HepG2 (cell line): Measurements from ENCODE around the gene GALK2. TPM values are rescaled to one million over a fixed set of nuclear protein-coding genes. Genes with fewer than 3 reads are reported as not detected.
"Not testable (repeated sequence)": the region's sequence is repeated elsewhere in the genome, so short reads cannot be mapped to it uniquely, and the experiment has no call there.

ENCODE experiments used
- ATAC-seq: fragments of 200-7000 bp; cut with Tn5 transposase; 3 replicates; pipeline ENCODE4 v1.9.1; 2020; ENCODE audit warnings: mild to moderate bottlenecking, moderate library complexity
- BruUV-seq: library from RNA; stranded (reverse); fragments of 400-500 nt; replicated peaks from 2 replicates; lab custom pipeline; 2021; lab: Mats Ljungman, UMichigan
- CTCF ChIA-PET: fragments of 300-600 bp; formaldehyde crosslinking; extraction: SDS; loops from one replicate; lab custom pipeline; 2021; ENCODE audit warnings: low total read pairs, inconsistent platforms, low intra/inter-chr PET ratio; lab: Yijun Ruan, JAX
- POLR2A ChIA-PET: fragments of 350-600 bp; sonication (Branson Sonifier 250); formaldehyde crosslinking; loops from one replicate; lab custom pipeline; 2020; ENCODE audit warnings: antibody characterized with exemption, inconsistent platforms; lab: Yijun Ruan, JAX
- DNase-seq: peaks from one replicate; pipeline ENCODE4 v3.0.0-alpha.2; 2015; ENCODE audit warnings: low spot score
- FAIRE-seq: peaks from 3 replicates; lab custom pipeline; 2011; peaks lifted over from hg19 to GRCh38; lab: Jason Lieb, UNC
- H2AFZ ChIP-seq: one replicate; pipeline ENCODE4 v1.6.1; 2011; ENCODE audit warnings: low read length, inconsistent platforms
- H3K27ac ChIP-seq: fragments of 300-600 bp; 3 replicates; pipeline ENCODE4 v1.8.0; 2011; ENCODE audit warnings: mixed run types, mild to moderate bottlenecking, mixed read lengths, low read length, inconsistent platforms; ENCODE audit not compliant: insufficient read depth; ENCODE audit errors: extremely low read length
- H3K27me3 ChIP-seq, 2 experiments: fragments of 200-600 bp in 1 of 2; 2 replicates in 1 of 2; 3 replicates in 1 of 2; pipeline versions ENCODE4 v1.6.0 to v1.8.0; 2011; ENCODE audit warnings: low read length in 2 of 2, mild to moderate bottlenecking in 2 of 2, moderate library complexity in 2 of 2, inconsistent platforms in 1 of 2; ENCODE audit not compliant: insufficient read depth in 2 of 2, control insufficient read depth in 1 of 2
- H3K36me3 ChIP-seq, 2 experiments: fragments of 200-600 bp in 1 of 2; replicated peaks in 1 of 2; 2 replicates in 1 of 2; 3 replicates in 1 of 2; pipeline versions ENCODE4 v1.5.1 to v1.8.0; 2011; ENCODE audit warnings: low read length in 2 of 2, inconsistent platforms in 1 of 2; ENCODE audit not compliant: insufficient read depth in 2 of 2, control insufficient read depth in 1 of 2
- H3K4me1 ChIP-seq: 2 replicates; pipeline ENCODE4 v1.5.1; 2012; ENCODE audit warnings: low read length, inconsistent platforms; ENCODE audit not compliant: insufficient read depth
- H3K4me2 ChIP-seq: 2 replicates; pipeline ENCODE4 v1.6.0; 2011; ENCODE audit warnings: low read depth, low read length, inconsistent platforms
- H3K4me3 ChIP-seq, 3 experiments: fragments of 200-600 bp in 1 of 3; sonication (generic), shearing (Covaris generic) in 1 of 3; replicated peaks in 1 of 3; 2 replicates each; pipeline ENCODE4 v1.5.1; 2011 to 2016; ENCODE audit warnings: low read length in 3 of 3, inconsistent platforms in 2 of 3, low read depth in 2 of 3, mild to moderate bottlenecking in 2 of 3, control low read depth in 1 of 3, mixed read lengths in 1 of 3; ENCODE audit not compliant: insufficient read depth in 1 of 3
- H3K79me2 ChIP-seq: one replicate; pipeline ENCODE4 v1.6.1; 2011; ENCODE audit warnings: low read length, inconsistent platforms; ENCODE audit not compliant: insufficient read depth
- H3K9ac ChIP-seq: 2 replicates; pipeline ENCODE4 v1.6.0; 2011; ENCODE audit warnings: mild to moderate bottlenecking, low read depth, low read length, inconsistent platforms; ENCODE audit not compliant: insufficient read depth
- H3K9me3 ChIP-seq: 2 replicates; pipeline ENCODE4 v1.5.1; 2012; ENCODE audit warnings: mild to moderate bottlenecking, low read length
- H4K20me1 ChIP-seq: 2 replicates; pipeline ENCODE4 v1.6.0; 2011; ENCODE audit warnings: inconsistent platforms, mild to moderate bottlenecking, low read length, moderate library complexity; ENCODE audit not compliant: insufficient read depth
- ZNF530 ChIP-seq: sonication (generic); formaldehyde crosslinking; IDR thresholded peaks from 2 replicates; pipeline ENCODE4 v1.5.0; 2020; ENCODE audit warnings: low read depth, mild to moderate bottlenecking, missing genetic modification reagents
- ZNF777 ChIP-seq: sonication (generic); formaldehyde crosslinking; IDR thresholded peaks from 2 replicates; pipeline ENCODE4 v1.4.0; 2020; ENCODE audit warnings: missing genetic modification reagents
- WGBS: methylation state at CpG from one replicate; pipeline ENCODE4 v1.1.6; 2017; ENCODE audit warnings: low lambda C conversion rate; 5-methylcytosine and 5-hydroxymethylcytosine counted together
- in situ Hi-C: cut with HindIII; loops from 2 replicates; pipeline ENCODE4 v1.10.0; 2017; ENCODE audit warnings: low pct_unique_long_range_greater_than_20kb; ENCODE audit not compliant: extremely low pct_ligation_motif_present
- intact Hi-C: fragments of 100-400 bp; cut with micrococcal nuclease; formaldehyde crosslinking; loops from one replicate; pipeline ENCODE4 v1.10.0; 2022; ENCODE audit not compliant: unreplicated experiment
- polyA plus RNA-seq, 8 experiments: library from polyadenylated mRNA; depleted of rRNA in 3 of 8; stranded (reverse) in 7 of 8; unstranded in 1 of 8; fragments of >200 nt; fragmentation: Illumina TruSeq in 4 of 8; extraction: Trizol in 4 of 8; gene quantifications; 2 replicates each; pipeline versions ENCODE4 v1.2.1 to v1.2.3, GENCODE V29; 2011 to 2016; ENCODE audit warnings: low read depth in 4 of 8, missing spikeins in 1 of 8, mixed read lengths in 1 of 8; ENCODE audit not compliant: insufficient read depth in 1 of 8
- total RNA-seq, 5 experiments: library from RNA; depleted of rRNA; stranded (reverse); fragments of >200 nt; fragmentation: Illumina TruSeq; extraction: Trizol; gene quantifications; 2 replicates each; pipeline ENCODE4 v1.2.3, GENCODE V29; 2016; ENCODE audit warnings: low read depth in 1 of 5
- TF ChIP-seq, protein P1 (sequence below): sonication (generic); formaldehyde crosslinking; IDR thresholded peaks from 2 replicates; pipeline ENCODE4 v1.4.0; 2020; ENCODE audit warnings: missing genetic modification reagents; ENCODE audit errors: not compliant biosample characterization
- TF ChIP-seq, protein P2 (sequence below): sonication (generic); formaldehyde crosslinking; IDR thresholded peaks from 2 replicates; pipeline ENCODE4 v1.4.0; 2020; ENCODE audit warnings: mild to moderate bottlenecking, missing genetic modification reagents
- TF ChIP-seq, protein P3 (sequence below): sonication (generic); formaldehyde crosslinking; IDR thresholded peaks from 2 replicates; pipeline ENCODE4 v1.4.0; 2020; ENCODE audit warnings: mild to moderate bottlenecking, missing genetic modification reagents, borderline replicate concordance

GALK2 gene
- total and polyA plus RNA-seq, 2 of the 13 experiments (the other 11 are each of a cell fraction or from before 2014, with no cell fraction given): 17.6 to 32.8 TPM

DNA sequence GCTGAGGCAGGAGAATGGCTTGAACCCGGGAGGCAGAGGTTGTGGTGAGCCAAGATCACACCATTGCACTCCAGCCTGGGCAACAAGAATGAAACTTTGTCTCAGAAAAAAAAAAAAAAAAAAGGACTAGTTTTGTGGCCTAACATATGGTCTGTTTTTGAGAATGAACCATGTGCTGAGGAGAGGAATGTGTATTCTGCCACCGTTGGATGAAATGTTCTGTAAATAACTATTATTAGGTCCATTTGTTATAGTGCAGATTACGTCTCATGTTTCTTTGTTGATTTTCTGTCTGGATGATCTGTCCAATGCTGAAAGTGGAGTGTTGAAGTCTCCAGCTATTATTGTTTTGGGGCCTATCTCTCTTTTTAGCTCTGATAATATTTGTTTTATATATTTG, 13.7 kb downstream of the GALK2 start:
- POLR2A ChIA-PET, FAIRE-seq, H2AFZ ChIP-seq, H3K4me3 ChIP-seq, H3K4me2 ChIP-seq, H4K20me1 ChIP-seq, in situ Hi-C loops, H3K9me3 ChIP-seq, H3K79me2 ChIP-seq, H3K4me1 ChIP-seq, H3K27me3 ChIP-seq, DNase-seq, ATAC-seq, H3K27ac ChIP-seq, H3K36me3 ChIP-seq, CTCF ChIA-PET, BruUV-seq, intact Hi-C loops, H3K9ac ChIP-seq: not testable (repeated sequence)
- WGBS: 97% methylated on average over 3 of the region's 3 CpGs

DNA sequence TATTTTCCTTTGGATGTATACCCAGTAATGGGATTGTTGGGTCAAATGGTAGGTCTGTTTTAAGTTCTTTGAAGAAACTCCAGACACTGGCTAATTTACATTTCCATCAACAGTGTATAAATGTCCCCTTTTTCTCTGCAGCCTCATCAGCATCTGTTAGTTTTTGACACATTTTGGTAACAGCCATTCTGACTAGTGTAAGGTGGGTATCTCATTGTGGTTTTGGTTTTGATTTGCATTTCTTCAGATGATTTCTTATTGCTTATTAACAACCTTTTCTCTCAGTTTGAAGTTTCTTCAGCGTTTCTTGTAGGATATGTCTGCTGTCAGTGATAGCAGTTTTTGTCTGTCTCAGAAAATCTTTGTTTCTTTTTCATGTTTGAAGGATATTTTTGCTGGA, 15.4 kb downstream of the GALK2 start:
- Histone ChIP-seq H3K36me3 (no peaks in the 10 kb centered on the region; a peak in 2 of 5 replicates), H3K27ac (no peak overlapping the region), H3K9me3 (no peaks in the 10 kb centered on the region), H3K4me3 (no peak overlapping the region), H3K79me2 (no peaks in the 10 kb centered on the region), H2AFZ (no peak overlapping the region), H3K4me2 (no peak overlapping the region), H3K9ac (no peak overlapping the region)
- intact Hi-C loops: no loop called here
- no TSS peak for BruUV-seq
- CTCF ChIA-PET: no interaction called here
- DNase-seq: no peak
- TF ChIP-seq, protein P1, sequence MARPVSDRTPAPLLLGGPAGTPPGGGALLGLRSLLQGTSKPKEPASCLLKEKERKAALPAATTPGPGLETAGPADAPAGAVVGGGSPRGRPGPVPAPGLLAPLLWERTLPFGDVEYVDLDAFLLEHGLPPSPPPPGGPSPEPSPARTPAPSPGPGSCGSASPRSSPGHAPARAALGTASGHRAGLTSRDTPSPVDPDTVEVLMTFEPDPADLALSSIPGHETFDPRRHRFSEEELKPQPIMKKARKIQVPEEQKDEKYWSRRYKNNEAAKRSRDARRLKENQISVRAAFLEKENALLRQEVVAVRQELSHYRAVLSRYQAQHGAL (CRISPR knock-in tag): no peak
- TF ChIP-seq ZNF530 (CRISPR knock-in tag) (no peak), ZNF777 (no peak)
- TF ChIP-seq, protein P2, sequence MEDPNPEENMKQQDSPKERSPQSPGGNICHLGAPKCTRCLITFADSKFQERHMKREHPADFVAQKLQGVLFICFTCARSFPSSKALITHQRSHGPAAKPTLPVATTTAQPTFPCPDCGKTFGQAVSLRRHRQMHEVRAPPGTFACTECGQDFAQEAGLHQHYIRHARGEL: no peak
- TF ChIP-seq, protein P3, sequence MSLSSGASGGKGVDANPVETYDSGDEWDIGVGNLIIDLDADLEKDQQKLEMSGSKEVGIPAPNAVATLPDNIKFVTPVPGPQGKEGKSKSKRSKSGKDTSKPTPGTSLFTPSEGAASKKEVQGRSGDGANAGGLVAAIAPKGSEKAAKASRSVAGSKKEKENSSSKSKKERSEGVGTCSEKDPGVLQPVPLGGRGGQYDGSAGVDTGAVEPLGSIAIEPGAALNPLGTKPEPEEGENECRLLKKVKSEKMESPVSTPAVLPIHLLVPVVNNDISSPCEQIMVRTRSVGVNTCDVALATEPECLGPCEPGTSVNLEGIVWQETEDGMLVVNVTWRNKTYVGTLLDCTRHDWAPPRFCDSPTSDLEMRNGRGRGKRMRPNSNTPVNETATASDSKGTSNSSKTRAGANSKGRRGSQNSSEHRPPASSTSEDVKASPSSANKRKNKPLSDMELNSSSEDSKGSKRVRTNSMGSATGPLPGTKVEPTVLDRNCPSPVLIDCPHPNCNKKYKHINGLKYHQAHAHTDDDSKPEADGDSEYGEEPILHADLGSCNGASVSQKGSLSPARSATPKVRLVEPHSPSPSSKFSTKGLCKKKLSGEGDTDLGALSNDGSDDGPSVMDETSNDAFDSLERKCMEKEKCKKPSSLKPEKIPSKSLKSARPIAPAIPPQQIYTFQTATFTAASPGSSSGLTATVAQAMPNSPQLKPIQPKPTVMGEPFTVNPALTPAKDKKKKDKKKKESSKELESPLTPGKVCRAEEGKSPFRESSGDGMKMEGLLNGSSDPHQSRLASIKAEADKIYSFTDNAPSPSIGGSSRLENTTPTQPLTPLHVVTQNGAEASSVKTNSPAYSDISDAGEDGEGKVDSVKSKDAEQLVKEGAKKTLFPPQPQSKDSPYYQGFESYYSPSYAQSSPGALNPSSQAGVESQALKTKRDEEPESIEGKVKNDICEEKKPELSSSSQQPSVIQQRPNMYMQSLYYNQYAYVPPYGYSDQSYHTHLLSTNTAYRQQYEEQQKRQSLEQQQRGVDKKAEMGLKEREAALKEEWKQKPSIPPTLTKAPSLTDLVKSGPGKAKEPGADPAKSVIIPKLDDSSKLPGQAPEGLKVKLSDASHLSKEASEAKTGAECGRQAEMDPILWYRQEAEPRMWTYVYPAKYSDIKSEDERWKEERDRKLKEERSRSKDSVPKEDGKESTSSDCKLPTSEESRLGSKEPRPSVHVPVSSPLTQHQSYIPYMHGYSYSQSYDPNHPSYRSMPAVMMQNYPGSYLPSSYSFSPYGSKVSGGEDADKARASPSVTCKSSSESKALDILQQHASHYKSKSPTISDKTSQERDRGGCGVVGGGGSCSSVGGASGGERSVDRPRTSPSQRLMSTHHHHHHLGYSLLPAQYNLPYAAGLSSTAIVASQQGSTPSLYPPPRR (CRISPR knock-in tag): no peak
- TF ChIP-seq, all 625 proteins: peak for 0
- no peaks in the 10 kb centered on the region for H3K27me3 ChIP-seq
- in situ Hi-C loops: no loop called here
- H3K4me1 ChIP-seq: no peaks in the 10 kb centered on the region
- 97% methylated on average over 1 of the region's 1 CpG for WGBS
- no peaks in the 10 kb centered on the region for H4K20me1 ChIP-seq
- FAIRE-seq (no peak), ATAC-seq (no peak)
- POLR2A ChIA-PET: no interaction called here
